Measurements from ENCODE around the gene CSRP1.
"Not testable (repeated sequence)": the region's sequence is repeated elsewhere in the genome, so short reads cannot be mapped to it uniquely, and the experiment has no call there.

DNA sequence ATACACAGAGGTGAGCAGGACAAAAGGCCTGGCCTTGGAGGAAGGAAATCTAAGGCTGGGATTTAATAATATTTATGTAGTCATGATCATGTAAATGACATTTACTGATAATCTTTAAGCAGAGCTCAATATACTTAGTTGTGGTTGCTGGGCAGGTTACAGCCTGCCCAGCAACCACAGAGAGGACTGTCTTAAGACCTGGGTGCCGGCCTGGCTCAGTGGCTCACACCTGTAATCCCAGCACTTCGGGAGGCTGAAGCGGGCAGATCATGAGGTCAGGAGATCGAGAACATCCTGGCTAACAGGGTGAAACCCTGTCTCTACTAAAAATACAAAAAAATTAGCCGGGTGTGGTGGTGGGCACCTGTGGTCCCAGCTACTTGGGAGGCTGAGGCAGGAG is 42.6 kb upstream of the CSRP1 start:
- TF ChIP-seq SMC3 (IDR thresholded peaks at IDR 0.05; ENCODE audit: low read length); FLYWCH1 (CRISPR knock-in tag; IDR thresholded peaks at IDR 0.05); SUZ12 (IDR thresholded peaks at IDR 0.05; ENCODE audit: low read depth, low read length); NCOA1 (CRISPR knock-in tag; IDR thresholded peaks at IDR 0.05); HCFC1 (IDR thresholded peaks at IDR 0.05; ENCODE audit: low read depth, low read length); SRSF1 (optimal IDR thresholded peaks at IDR 0.05; ENCODE audit: low read depth, low read length); ZFP1 (CRISPR knock-in tag; IDR thresholded peaks at IDR 0.05); CEBPB (IDR thresholded peaks at IDR 0.05; ENCODE audit: borderline replicate concordance, low read depth, low read length); MAFF (IDR thresholded peaks at IDR 0.05; ENCODE audit: low read depth, low read length); RFX5 (IDR thresholded peaks at IDR 0.05; ENCODE audit: low read depth, low read length): not testable (repeated sequence)
